ENCODE measurements around the gene UBP1.

GRCh38 chr3:33355611-33356010, 84.6 kb downstream of the UBP1 start:
- TF ChIP-seq CTCF (IDR thresholded peaks at IDR 0.05) (no peak), POLR2A (IDR thresholded peaks at IDR 0.05) (no peak)
